Endodermal cell (in vitro differentiated cells): ENCODE measurements around the gene GPRIN2. TPM values are rescaled to one million over a fixed set of nuclear protein-coding genes. Genes with fewer than 3 reads are reported as not detected.

Experiments used
- DNase-seq: peaks from one replicate; pipeline ENCODE4 v3.0.0-alpha.2; 2017
- H3K27ac ChIP-seq: 2 replicates; pipeline ENCODE4 v1.5.1; 2013; ENCODE audit warnings: mild to moderate bottlenecking, low read depth, low read length, moderate library complexity
- H3K27me3 ChIP-seq: 2 replicates; pipeline ENCODE4 v1.6.1; 2013; ENCODE audit warnings: mild to moderate bottlenecking, low read length, moderate library complexity; ENCODE audit not compliant: insufficient read depth, control insufficient read depth, poor library complexity, severe bottlenecking
- H3K36me3 ChIP-seq: 2 replicates; pipeline ENCODE4 v1.7.0; 2013; ENCODE audit warnings: mild to moderate bottlenecking, low read length, moderate library complexity; ENCODE audit not compliant: control insufficient read depth, insufficient read depth
- H3K4me1 ChIP-seq: one replicate; pipeline ENCODE4 v1.7.0; 2013; ENCODE audit warnings: low read length; ENCODE audit not compliant: control insufficient read depth, insufficient read depth
- H3K4me3 ChIP-seq: 2 replicates; pipeline ENCODE4 v1.5.1; 2013; ENCODE audit warnings: mild to moderate bottlenecking, low read length, moderate library complexity
- H3K9ac ChIP-seq: 2 replicates; pipeline ENCODE4 v1.6.1; 2013; ENCODE audit warnings: mild to moderate bottlenecking, low read length, moderate library complexity; ENCODE audit not compliant: poor library complexity, severe bottlenecking; ENCODE audit errors: extremely low read depth
- H3K9me3 ChIP-seq: 2 replicates; pipeline ENCODE4 v1.6.1; 2013; ENCODE audit warnings: mild to moderate bottlenecking, low read length, moderate library complexity; ENCODE audit not compliant: control insufficient read depth
- H3K27ac Mint-ChIP-seq: 2 replicates; pipeline ENCODE4 v1.8.0; 2020; ENCODE audit warnings: mixed read lengths
- H3K27me3 Mint-ChIP-seq: 2 replicates; pipeline ENCODE4 v1.8.0; 2021; ENCODE audit warnings: mild to moderate bottlenecking, mixed read lengths; ENCODE audit not compliant: insufficient read depth
- H3K36me3 Mint-ChIP-seq: 2 replicates; pipeline ENCODE4 v1.8.0; 2020; ENCODE audit warnings: low read depth, mixed read lengths
- H3K4me1 Mint-ChIP-seq: 2 replicates; pipeline ENCODE4 v1.8.0; 2020; ENCODE audit warnings: mixed read lengths
- H3K4me3 Mint-ChIP-seq: 2 replicates; pipeline ENCODE4 v1.8.0; 2020; ENCODE audit warnings: mild to moderate bottlenecking, moderate library complexity, mixed read lengths
- H3K9me3 Mint-ChIP-seq: 2 replicates; pipeline ENCODE4 v1.8.0; 2020; ENCODE audit warnings: mild to moderate bottlenecking, mixed read lengths
- WGBS, 2 experiments: methylation state at CpG; one replicate each; pipeline versions ENCODE4 v1.1.5 to v1.1.7; 2013; ENCODE audit warnings: missing lambda C conversion rate in 2 of 2, mixed read lengths in 1 of 2; ENCODE audit not compliant: insufficient coverage in 1 of 2, insufficient read length in 1 of 2; 5-methylcytosine and 5-hydroxymethylcytosine counted together
- total RNA-seq, 2 donors: library from RNA; stranded (reverse); fragmentation: NEBNext Ultra II Directional in 1 of 2; extraction: Animal tissue kit (Norgen Biotek cat#: 25700) in 1 of 2; gene quantifications; 2 replicates in 1 of 2; 3 replicates in 1 of 2; pipeline ENCODE4 v1.2.1, GENCODE V29; 2021
- TF ChIP-seq, protein P1 (sequence below): fragments of 200-600 bp; sonication (generic); conservative IDR thresholded peaks from 2 replicates; pipeline ENCODE4 v1.5.0; 2021; ENCODE audit warnings: antibody characterized with exemption, mild to moderate bottlenecking

GPRIN2 gene
- total RNA-seq, 2 donors from 2014 or later: 16.1 to 25.2 TPM

DNA sequence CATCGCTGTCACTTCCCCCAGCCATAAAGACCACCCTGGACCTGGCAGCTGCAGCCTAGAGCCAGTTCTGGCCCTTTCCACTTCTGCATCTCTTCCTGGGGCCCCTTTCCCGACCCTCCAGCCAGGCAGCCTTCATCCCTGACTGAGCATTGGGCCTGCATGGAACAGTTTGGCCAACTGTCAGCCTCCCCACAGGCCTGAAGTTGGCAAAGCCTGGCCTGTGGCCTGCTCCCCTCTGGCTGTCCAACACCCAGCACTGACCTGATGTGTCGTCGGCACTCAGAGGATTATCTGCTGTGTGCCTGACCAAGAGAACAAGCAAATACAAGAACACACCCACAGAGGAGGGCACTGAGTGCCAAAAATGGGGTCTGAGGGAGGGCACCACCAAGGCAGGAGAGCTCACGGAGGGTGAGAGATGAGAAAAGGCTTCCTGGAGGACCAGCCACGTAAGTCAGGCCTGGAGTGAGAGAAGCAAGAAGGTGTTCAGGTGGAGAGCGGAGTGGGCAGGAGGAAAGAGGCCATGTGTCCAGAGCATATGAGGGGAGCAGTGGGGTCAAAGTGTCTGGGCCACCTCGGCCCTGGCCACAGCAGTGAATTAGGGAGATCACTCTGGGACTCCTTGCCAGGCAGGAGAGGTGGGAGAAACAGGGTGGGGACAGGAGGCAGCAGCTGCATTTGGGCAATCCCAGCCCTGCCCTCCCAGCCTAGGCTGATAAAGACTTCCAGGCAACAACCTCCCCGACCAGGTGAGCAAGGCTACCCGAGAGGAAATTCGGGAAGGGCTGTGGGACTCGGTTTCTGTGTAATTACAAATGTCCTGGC lies 4.5 kb downstream of the GPRIN2 start:
- no peak overlapping the region for H3K4me3 Mint-ChIP-seq
- H3K27ac ChIP-seq: no peak overlapping the region
- peaks cover 16% of the 10 kb centered on the region for H3K27me3 ChIP-seq
- H3K4me3 ChIP-seq: no peak overlapping the region
- no peak overlapping the region for H3K27ac Mint-ChIP-seq
- peaks cover 7% of the 10 kb centered on the region for H3K4me1 ChIP-seq
- H3K9me3 Mint-ChIP-seq: no peaks in the 10 kb centered on the region
- H3K4me1 Mint-ChIP-seq: peaks cover 2% of the 10 kb centered on the region
- TF ChIP-seq, protein P1, sequence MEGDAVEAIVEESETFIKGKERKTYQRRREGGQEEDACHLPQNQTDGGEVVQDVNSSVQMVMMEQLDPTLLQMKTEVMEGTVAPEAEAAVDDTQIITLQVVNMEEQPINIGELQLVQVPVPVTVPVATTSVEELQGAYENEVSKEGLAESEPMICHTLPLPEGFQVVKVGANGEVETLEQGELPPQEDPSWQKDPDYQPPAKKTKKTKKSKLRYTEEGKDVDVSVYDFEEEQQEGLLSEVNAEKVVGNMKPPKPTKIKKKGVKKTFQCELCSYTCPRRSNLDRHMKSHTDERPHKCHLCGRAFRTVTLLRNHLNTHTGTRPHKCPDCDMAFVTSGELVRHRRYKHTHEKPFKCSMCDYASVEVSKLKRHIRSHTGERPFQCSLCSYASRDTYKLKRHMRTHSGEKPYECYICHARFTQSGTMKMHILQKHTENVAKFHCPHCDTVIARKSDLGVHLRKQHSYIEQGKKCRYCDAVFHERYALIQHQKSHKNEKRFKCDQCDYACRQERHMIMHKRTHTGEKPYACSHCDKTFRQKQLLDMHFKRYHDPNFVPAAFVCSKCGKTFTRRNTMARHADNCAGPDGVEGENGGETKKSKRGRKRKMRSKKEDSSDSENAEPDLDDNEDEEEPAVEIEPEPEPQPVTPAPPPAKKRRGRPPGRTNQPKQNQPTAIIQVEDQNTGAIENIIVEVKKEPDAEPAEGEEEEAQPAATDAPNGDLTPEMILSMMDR: no peak
- 89 to 93% methylated on average over 12 of the region's 12 CpGs for WGBS, 2 experiments
- H3K36me3 ChIP-seq: no peaks in the 10 kb centered on the region
- DNase-seq: peak; percentile 43
- no peak overlapping the region for H3K9ac ChIP-seq
- peaks cover 2% of the 10 kb centered on the region for H3K36me3 Mint-ChIP-seq
- H3K27me3 Mint-ChIP-seq: no peaks in the 10 kb centered on the region
- H3K9me3 ChIP-seq: no peaks in the 10 kb centered on the region

DNA sequence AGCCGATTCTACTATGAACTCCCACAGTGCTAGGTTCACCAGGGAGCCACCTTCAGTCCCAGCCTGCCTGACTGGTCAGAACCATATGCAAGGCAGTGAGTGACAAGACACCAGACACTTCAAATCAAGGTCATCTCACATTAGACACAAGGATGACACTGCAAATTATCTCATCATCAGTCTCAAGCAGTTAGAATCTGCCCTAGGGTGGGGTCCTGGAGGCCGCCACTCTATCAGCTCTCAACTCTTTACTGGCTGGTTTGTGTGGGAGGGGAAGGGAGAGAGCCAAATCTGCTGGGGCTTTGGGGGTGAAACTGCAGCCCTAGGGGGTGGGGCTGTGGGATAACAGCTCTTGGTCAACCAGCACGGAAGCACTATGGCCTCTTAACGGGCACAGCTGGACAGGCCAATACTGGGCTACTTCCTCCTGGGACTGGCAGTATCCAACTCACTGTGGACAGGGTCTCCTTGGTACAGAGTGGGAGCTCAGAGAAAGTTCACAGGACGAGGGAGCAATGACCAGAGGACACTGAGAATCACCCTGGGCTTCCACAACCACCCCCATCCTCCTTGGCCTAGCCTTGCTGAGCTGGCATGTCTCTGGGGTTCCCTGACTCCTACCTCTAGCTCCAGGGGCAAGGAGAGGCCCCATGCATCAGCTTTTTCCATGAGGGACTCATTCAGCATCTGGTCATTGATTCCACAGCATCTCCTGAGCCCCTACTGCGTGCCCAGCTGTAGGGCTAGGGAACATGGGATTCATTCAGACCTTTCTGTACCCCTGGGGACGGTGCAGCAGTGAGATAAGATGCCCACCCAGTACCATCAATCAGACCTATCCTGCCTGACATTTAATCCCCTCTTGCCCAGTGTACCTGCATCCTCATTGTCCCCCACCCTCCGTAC lies 5.4 kb downstream of the GPRIN2 start:
- WGBS, 2 experiments: 82 to 85% methylated on average over 7 to 8 of the region's 8 CpGs
- H3K9me3 Mint-ChIP-seq: no peaks in the 10 kb centered on the region
- no peak for DNase-seq
- H3K27ac Mint-ChIP-seq: no peak overlapping the region
- peaks cover under 1% of the 10 kb centered on the region for H3K4me1 Mint-ChIP-seq
- Histone ChIP-seq H3K9ac (no peak overlapping the region), H3K36me3 (no peaks in the 10 kb centered on the region), H3K4me3 (no peak overlapping the region), H3K4me1 (peaks cover 7% of the 10 kb centered on the region), H3K27ac (no peak overlapping the region), H3K27me3 (peaks cover 14% of the 10 kb centered on the region), H3K9me3 (no peaks in the 10 kb centered on the region)
- H3K4me3 Mint-ChIP-seq: no peak overlapping the region
- H3K36me3 Mint-ChIP-seq: peaks cover 2% of the 10 kb centered on the region
- no peaks in the 10 kb centered on the region for H3K27me3 Mint-ChIP-seq
- TF ChIP-seq, protein P1: no peak

DNA sequence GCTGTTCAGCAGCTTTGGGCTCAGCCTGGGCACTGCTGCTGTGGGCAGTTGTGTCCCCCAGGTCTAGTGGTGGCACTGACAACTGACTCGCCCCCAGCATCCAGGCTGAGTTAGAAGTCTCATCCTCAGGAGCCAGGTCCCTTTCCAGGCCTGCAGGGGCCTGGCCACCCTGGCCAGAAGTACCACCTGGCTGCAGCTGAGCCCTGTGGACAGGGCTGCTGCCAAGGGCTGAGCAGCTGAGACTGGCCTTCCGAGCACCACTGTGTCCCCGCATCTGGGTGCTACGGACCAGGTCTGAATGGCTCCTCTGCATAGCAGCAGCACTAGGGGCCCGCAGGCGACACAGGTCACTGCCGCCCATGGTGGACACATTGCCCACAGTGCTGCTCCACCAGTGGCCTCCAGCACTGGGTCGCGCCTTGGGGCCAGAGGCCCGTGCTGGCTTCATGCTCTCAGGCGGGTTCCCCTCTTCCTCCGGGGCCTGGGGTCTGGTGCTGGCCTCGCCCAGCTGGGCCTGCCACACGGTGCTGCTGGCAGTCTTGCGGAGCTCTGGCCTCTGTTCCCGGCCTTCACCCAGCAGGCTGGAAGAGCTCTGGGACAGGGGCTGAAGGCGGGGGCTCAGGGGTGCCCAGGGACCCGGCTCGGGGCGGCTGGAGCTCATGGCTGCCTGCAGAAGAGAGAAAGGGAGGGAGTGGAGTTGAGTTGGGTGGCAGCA lies 6.2 kb downstream of the GPRIN2 start:
- H3K4me3 ChIP-seq: no peak overlapping the region
- H3K27me3 ChIP-seq: peaks cover 5% of the 10 kb centered on the region
- Mint-ChIP-seq H3K27me3 (no peaks in the 10 kb centered on the region), H3K9me3 (no peaks in the 10 kb centered on the region), H3K4me1 (no peaks in the 10 kb centered on the region), H3K27ac (no peak overlapping the region), H3K36me3 (peaks cover 2% of the 10 kb centered on the region), H3K4me3 (no peak overlapping the region)
- peaks cover under 1% of the 10 kb centered on the region for H3K4me1 ChIP-seq
- no peak overlapping the region for H3K9ac ChIP-seq
- no peaks in the 10 kb centered on the region for H3K36me3 ChIP-seq
- no peak overlapping the region for H3K27ac ChIP-seq
- 86 to 91% methylated on average over 16 to 20 of the region's 20 CpGs for WGBS, 2 experiments
- no peaks in the 10 kb centered on the region for H3K9me3 ChIP-seq
- DNase-seq: peak; percentile 43
- TF ChIP-seq, protein P1: no peak
